NCI-H748 (cell line): ENCODE data around the gene GANAB.
A peak's percentile ranks its signal among the peaks of the same experiment; 100 is the strongest.
"Not testable (repeated sequence)": the region's sequence is repeated elsewhere in the genome, so short reads cannot be mapped to it uniquely, and the experiment has no call there.

Experiments used
- DNase-seq: peaks from one replicate; lab custom pipeline; 2025; ENCODE audit not compliant: unreplicated experiment; lab: John Stamatoyannopoulos, UW

GANAB gene

GRCh38 chr11:62621567-62622470 lies 24.6 kb downstream of the GANAB start, which contains the start of gene B3GAT3:
Gene B3GAT3 (minus strand): TSS chr11:62621986. CDS start chr11:62621947, 39 bp downstream.
- peak; percentile 99 for DNase-seq

GRCh38 chr11:62621027-62621566 lies 25.3 kb downstream of the GANAB start:
- DNase-seq: no peak

- not testable (repeated sequence) for DNase-seq
These were observed 29.5 kb downstream of the GANAB start for GRCh38 chr11:62616957-62617356.

GRCh38 chr11:62615521-62615920 lies 30.9 kb downstream of the GANAB start:
- DNase-seq: no peak

GRCh38 chr11:62614275-62614674 lies 32.1 kb downstream of the GANAB start:
- DNase-seq: no peak

- DNase-seq: no peak
These were observed 33.1 kb downstream of the GANAB start for GRCh38 chr11:62613291-62613778.

GRCh38 chr11:62612366-62613290 lies 33.8 kb downstream of the GANAB start, which contains the start of the genes EML3 and ROM1:
Gene EML3 (minus strand): TSS chr11:62612775. CDS start chr11:62612457, 318 bp downstream.
Gene ROM1 (plus strand): TSS chr11:62613257. CDS start chr11:62613282, 25 bp downstream.
- peak; percentile 84 for DNase-seq

- peak; percentile 55 for DNase-seq
These were observed 34.6 kb downstream of the GANAB start for GRCh38 chr11:62611705-62612365.

- DNase-seq: no peak
These were observed 35.4 kb downstream of the GANAB start for GRCh38 chr11:62610814-62611704.

- DNase-seq: no peak
These were observed 36.0 kb downstream of the GANAB start for GRCh38 chr11:62610403-62610802.

- DNase-seq: no peak
These were observed 37.6 kb downstream of the GANAB start for GRCh38 chr11:62608776-62609175.

GRCh38 chr11:62607714-62608113 lies 38.7 kb downstream of the GANAB start:
- DNase-seq: no peak

GRCh38 chr11:62605902-62606301 lies 40.5 kb downstream of the GANAB start:
- DNase-seq: no peak

GRCh38 chr11:62605467-62605866 lies 40.9 kb downstream of the GANAB start:
- DNase-seq: no peak

GRCh38 chr11:62604460-62605120 lies 41.8 kb downstream of the GANAB start:
- no peak for DNase-seq

GRCh38 chr11:62603776-62604299 lies 42.6 kb downstream of the GANAB start:
- peak; percentile 56 for DNase-seq

GRCh38 chr11:62603072-62603408 lies 43.4 kb downstream of the GANAB start:
- peak; percentile 62 for DNase-seq

GRCh38 chr11:62602141-62603071 lies 44.0 kb downstream of the GANAB start:
- peak; percentile 93 for DNase-seq
